Uterus (tissue), 4 donors: ENCODE data around the gene PSEN1. TPM values are rescaled to one million over a fixed set of nuclear protein-coding genes. Genes with fewer than 3 reads are reported as not detected.
A peak's percentile ranks its signal among the peaks of the same experiment; 100 is the strongest.

ENCODE experiments used
- DNase-seq, 2 donors: peaks; one replicate each; pipeline ENCODE4 v3.0.0-alpha.2; 2019 to 2020
- H3K27ac ChIP-seq, 2 donors: fragments of 200-600 bp; sonication (generic); 1 replicate in 1 of 2; 2 replicates in 1 of 2; pipeline ENCODE4 v1.5.1; 2016 to 2018
- H3K27me3 ChIP-seq, 2 donors: fragments of 200-600 bp; sonication (generic); one replicate each; pipeline ENCODE4 v1.5.1; 2018 to 2019; ENCODE audit warnings: control low read depth in 1 of 2
- H3K36me3 ChIP-seq, 2 donors: fragments of 200-600 bp; sonication (generic); one replicate each; pipeline ENCODE4 v1.5.1; 2019; ENCODE audit warnings: control low read depth in 1 of 2
- H3K4me1 ChIP-seq, 2 donors: fragments of 200-600 bp; sonication (generic); one replicate each; pipeline ENCODE4 v1.5.1; 2018 to 2019; ENCODE audit warnings: control low read depth in 1 of 2
- H3K4me3 ChIP-seq, 2 donors: fragments of 200-600 bp; sonication (generic); 1 replicate in 1 of 2; 2 replicates in 1 of 2; pipeline ENCODE4 v1.5.1; 2018 to 2019; ENCODE audit warnings: mild to moderate bottlenecking in 1 of 2
- H3K9me3 ChIP-seq, 2 donors: fragments of 200-600 bp; sonication (generic); one replicate each; pipeline ENCODE4 v1.5.1; 2019; ENCODE audit warnings: control low read depth in 1 of 2
- POLR2A ChIP-seq, 2 donors: fragments of 450-650 bp; IDR thresholded peaks; one replicate each; pipeline ENCODE4 v1.6.1; 2016; ENCODE audit warnings: antibody characterized with exemption in 2 of 2, mild to moderate bottlenecking in 1 of 2, moderate library complexity in 1 of 2
- intact Hi-C: fragments of 100-400 bp; cut with DNase I; formaldehyde crosslinking; loops from one replicate; pipeline ENCODE4 v1.15.1; 2023; ENCODE audit warnings: low total_unique reads
- total RNA-seq, 4 donors: library from RNA; depleted of rRNA in 3 of 4; stranded (reverse); fragments of >200 nt in 3 of 4; gene quantifications; one replicate each; pipeline versions ENCODE4 v1.1.0 to v1.2.4, GENCODE V29; 2014 to 2023
- TF ChIP-seq, protein P1 (sequence below), 4 experiments: fragments of 200-600 bp in 2 of 4; fragments of 450-650 bp in 2 of 4; sonication (generic) in 2 of 4; IDR thresholded peaks; one replicate each; pipeline ENCODE4 v1.5.1; 2016 to 2019; ENCODE audit warnings: antibody characterized with exemption in 4 of 4, mild to moderate bottlenecking in 2 of 4, moderate library complexity in 1 of 4
- donor health status: DM: yes; HTN: yes; CAD: no.

Gene PSEN1
- total RNA-seq, 4 donors from 2014 or later = 38.8 to 129 (median 67.8) TPM

DNA sequence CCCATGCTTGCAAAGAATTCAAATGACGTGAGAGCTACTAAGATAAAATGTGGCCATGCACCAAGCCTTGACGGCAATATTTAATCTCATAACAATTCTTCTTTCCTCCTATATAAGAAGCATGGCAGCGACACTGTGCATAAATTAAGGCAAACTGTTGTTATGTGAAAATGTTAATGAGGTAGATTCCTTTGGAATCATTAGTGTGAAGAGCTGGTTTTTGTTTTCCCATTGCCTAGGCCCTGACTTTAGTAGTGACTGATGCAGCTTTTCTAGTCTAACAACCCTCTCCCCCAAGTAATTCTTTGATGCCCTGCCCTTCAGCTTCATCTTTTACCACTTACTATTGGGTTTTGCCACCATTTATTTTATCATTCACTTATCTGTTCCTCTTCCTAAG is 10.6 kb upstream of the PSEN1 start:
- Histone ChIP-seq H3K4me1 (no peaks in the 10 kb centered on the region), H3K4me3 (no peak overlapping the region), H3K27me3 (no peaks in the 10 kb centered on the region), H3K36me3 (no peaks in the 10 kb centered on the region), H3K9me3 (no peaks in the 10 kb centered on the region), H3K27ac (no peak overlapping the region)
- intact Hi-C loops = no loop called here
- DNase-seq = no peak
- no peak for TF ChIP-seq POLR2A (IDR thresholded peaks at IDR 0.05)

DNA sequence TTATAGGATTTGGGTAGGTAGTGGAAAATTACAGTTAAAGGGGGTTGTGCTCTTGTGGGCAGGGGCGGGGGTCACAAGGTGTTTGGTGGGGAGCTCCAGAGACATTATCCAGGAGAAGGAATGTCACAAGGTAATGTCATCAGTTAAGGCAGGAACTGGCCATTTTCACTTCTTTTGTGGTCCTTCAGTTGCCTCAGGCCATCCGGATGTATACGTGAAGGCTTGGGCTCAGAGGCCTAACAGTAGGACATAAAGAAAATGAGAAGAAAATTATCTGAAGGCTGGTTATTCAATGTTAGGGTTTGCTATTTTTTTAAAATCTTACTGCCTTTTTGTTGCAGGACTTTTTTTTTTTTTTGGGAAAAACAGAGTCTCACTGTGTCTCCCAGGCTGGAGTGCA is 2.5 kb upstream of the PSEN1 start:
- intact Hi-C loops = no loop called here
- TF ChIP-seq, protein P1, sequence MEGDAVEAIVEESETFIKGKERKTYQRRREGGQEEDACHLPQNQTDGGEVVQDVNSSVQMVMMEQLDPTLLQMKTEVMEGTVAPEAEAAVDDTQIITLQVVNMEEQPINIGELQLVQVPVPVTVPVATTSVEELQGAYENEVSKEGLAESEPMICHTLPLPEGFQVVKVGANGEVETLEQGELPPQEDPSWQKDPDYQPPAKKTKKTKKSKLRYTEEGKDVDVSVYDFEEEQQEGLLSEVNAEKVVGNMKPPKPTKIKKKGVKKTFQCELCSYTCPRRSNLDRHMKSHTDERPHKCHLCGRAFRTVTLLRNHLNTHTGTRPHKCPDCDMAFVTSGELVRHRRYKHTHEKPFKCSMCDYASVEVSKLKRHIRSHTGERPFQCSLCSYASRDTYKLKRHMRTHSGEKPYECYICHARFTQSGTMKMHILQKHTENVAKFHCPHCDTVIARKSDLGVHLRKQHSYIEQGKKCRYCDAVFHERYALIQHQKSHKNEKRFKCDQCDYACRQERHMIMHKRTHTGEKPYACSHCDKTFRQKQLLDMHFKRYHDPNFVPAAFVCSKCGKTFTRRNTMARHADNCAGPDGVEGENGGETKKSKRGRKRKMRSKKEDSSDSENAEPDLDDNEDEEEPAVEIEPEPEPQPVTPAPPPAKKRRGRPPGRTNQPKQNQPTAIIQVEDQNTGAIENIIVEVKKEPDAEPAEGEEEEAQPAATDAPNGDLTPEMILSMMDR (IDR thresholded peaks at IDR 0.05) = no peak
- no peak for TF ChIP-seq POLR2A (IDR thresholded peaks at IDR 0.05)

DNA sequence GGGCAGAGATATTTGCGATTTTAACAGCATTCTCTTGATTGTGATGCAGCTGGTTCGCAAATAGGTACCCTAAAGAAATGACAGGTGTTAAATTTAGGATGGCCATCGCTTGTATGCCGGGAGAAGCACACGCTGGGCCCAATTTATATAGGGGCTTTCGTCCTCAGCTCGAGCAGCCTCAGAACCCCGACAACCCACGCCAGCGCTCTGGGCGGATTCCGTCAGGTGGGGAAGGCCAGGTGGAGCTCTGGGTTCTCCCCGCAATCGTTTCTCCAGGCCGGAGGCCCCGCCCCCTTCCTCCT is 271 bp upstream of the PSEN1 start:
- TF ChIP-seq, protein P1 (IDR thresholded peaks at IDR 0.05) = no peak
- TF ChIP-seq POLR2A (IDR thresholded peaks at IDR 0.05) = no peak
- intact Hi-C loops = no loop called here
- peak overlapping the region; percentile 88 to 92 for H3K27ac ChIP-seq
- H3K36me3 ChIP-seq = no peaks in the 10 kb centered on the region
- no peak for DNase-seq
- no peaks in the 10 kb centered on the region for H3K27me3 ChIP-seq
- H3K4me1 ChIP-seq = peaks cover 0 to 6% of the 10 kb centered on the region in 2 donors
- peak overlapping the region; percentile 82 for H3K4me3 ChIP-seq
- no peaks in the 10 kb centered on the region for H3K9me3 ChIP-seq

More for the DNA sequence above, 2.5 kb upstream of the PSEN1 start:
- H3K4me3 ChIP-seq = no peak overlapping the region
- no peaks in the 10 kb centered on the region for H3K36me3 ChIP-seq
- no peak for DNase-seq
- H3K27me3 ChIP-seq = no peaks in the 10 kb centered on the region
- H3K4me1 ChIP-seq = peaks cover 0 to 6% of the 10 kb centered on the region in 2 donors
- no peaks in the 10 kb centered on the region for H3K9me3 ChIP-seq
- H3K27ac ChIP-seq = no peak overlapping the region

DNA sequence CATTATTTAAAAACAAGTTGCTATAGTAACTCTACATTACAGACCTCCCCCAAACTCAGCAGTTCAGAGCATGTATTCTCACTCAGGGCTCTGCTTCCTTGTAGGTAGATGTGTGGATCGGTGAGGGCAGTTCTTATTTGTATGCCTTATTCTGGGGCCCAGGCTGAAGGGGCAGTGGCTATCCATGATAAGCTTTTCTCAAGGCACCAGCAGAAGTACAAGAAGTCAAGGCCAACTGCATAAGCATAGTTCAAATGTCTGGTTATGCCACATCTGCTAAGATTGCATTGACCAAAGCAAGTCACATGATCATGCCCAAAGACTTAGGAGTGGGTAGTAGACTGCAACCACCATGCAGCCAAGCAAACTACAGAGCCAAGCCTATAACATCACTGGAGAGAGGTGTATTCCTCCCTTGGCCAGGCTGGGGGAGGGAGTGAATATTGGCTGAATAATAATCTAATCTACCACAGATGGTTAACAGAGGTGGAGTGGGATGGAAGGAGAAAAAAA is 4.6 kb downstream of the PSEN1 start:
- DNase-seq = no peak
- H3K4me3 ChIP-seq = no peak overlapping the region
- no peaks in the 10 kb centered on the region for H3K9me3 ChIP-seq
- no peak overlapping the region for H3K27ac ChIP-seq
- intact Hi-C loops = no loop called here
- no peaks in the 10 kb centered on the region for H3K27me3 ChIP-seq
- no peak for TF ChIP-seq POLR2A (IDR thresholded peaks at IDR 0.05)
- TF ChIP-seq, protein P1 (IDR thresholded peaks at IDR 0.05) = no peak
- H3K36me3 ChIP-seq = no peaks in the 10 kb centered on the region
- peaks cover 0 to 6% of the 10 kb centered on the region in 2 donors for H3K4me1 ChIP-seq

DNA sequence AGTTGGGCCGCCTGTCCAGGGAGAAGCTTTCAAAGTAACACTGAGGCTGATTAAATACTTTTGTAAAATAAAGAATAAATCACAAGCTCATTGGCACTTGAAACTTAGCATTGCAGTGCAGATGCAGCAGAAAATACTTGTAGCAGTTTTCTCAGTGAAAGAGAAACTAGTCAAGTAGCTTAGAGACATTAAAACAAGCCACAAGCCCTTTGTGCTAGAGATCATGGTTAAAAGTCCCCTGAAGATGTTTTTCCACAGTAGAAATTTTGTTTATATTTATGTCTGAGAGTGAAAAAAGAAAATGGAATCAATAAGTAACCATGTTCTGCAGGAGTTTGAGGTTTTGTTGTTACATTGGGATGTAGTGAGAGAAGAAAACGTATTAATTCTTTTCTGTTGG is 5.9 kb downstream of the PSEN1 start:
- Histone ChIP-seq H3K4me3 (no peak overlapping the region), H3K36me3 (no peaks in the 10 kb centered on the region), H3K27me3 (no peaks in the 10 kb centered on the region), H3K9me3 (no peaks in the 10 kb centered on the region), H3K4me1 (peaks cover 0 to 6% of the 10 kb centered on the region in 2 donors), H3K27ac (no peak overlapping the region)
- intact Hi-C loops = no loop called here
- TF ChIP-seq POLR2A (IDR thresholded peaks at IDR 0.05) = no peak
- TF ChIP-seq, protein P1 (IDR thresholded peaks at IDR 0.05) = no peak
- DNase-seq = no peak

DNA sequence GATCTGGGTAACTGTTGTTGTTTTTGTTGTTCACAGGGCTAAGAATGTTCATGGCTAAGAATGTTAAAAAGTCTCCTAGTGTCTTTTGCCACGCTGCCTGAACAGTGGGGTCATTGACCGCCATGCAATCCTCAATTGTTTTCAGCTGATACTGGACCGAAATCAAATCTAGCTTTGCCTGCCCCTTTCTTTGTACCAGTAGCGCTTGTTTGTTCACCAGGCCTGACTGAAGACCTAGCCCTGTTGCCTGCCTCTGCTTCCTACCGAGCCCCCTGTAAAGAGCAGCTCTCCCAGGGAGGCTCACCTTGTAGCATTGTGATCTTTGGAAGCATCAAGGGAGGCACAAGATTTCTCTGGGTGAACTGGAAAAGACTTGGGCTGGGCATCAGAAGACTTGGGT is 6.7 kb downstream of the PSEN1 start:
- no peaks in the 10 kb centered on the region for H3K27me3 ChIP-seq
- no peak overlapping the region for H3K4me3 ChIP-seq
- H3K27ac ChIP-seq = no peak overlapping the region
- H3K4me1 ChIP-seq = no peaks in the 10 kb centered on the region
- no peak for TF ChIP-seq POLR2A (IDR thresholded peaks at IDR 0.05)
- TF ChIP-seq, protein P1 (IDR thresholded peaks at IDR 0.05) = no peak
- intact Hi-C loops = no loop called here
- H3K9me3 ChIP-seq = no peaks in the 10 kb centered on the region
- H3K36me3 ChIP-seq = no peaks in the 10 kb centered on the region
- DNase-seq = no peak
